Thymus (tissue), 11 donors: ENCODE data around the gene POM121L2. TPM values are rescaled to one million over a fixed set of nuclear protein-coding genes. Genes with fewer than 3 reads are reported as not detected.
"Not testable (repeated sequence)": the region's sequence is repeated elsewhere in the genome, so short reads cannot be mapped to it uniquely, and the experiment has no call there.

ENCODE experiments used
- DNase-seq, 9 donors: peaks; one replicate each; pipeline ENCODE4 v3.0.0-alpha.2; 2013; ENCODE audit warnings: low spot score in 9 of 9, low read depth in 6 of 9, missing footprints in 1 of 9
- H3K27ac ChIP-seq, 2 donors: one replicate each; pipeline ENCODE4 v1.5.1; 2013; ENCODE audit warnings: control low read depth in 1 of 2, low read depth in 1 of 2, low read length in 1 of 2, mild to moderate bottlenecking in 1 of 2, moderate library complexity in 1 of 2
- H3K27me3 ChIP-seq, 2 donors: one replicate each; pipeline ENCODE4 v1.5.1; 2013; ENCODE audit warnings: low read length in 1 of 2; ENCODE audit not compliant: control insufficient read depth in 2 of 2, insufficient read depth in 1 of 2
- H3K36me3 ChIP-seq, 2 donors: one replicate each; pipeline ENCODE4 v1.5.1; 2013; ENCODE audit warnings: low read length in 1 of 2, mild to moderate bottlenecking in 1 of 2, moderate library complexity in 1 of 2; ENCODE audit not compliant: control insufficient read depth in 2 of 2, insufficient read depth in 2 of 2
- H3K4me1 ChIP-seq, 2 donors: one replicate each; pipeline ENCODE4 v1.5.1; 2013; ENCODE audit warnings: low read length in 2 of 2; ENCODE audit not compliant: control insufficient read depth in 2 of 2, insufficient read depth in 2 of 2
- H3K4me3 ChIP-seq, 2 donors: one replicate each; pipeline ENCODE4 v1.5.1; 2013; ENCODE audit warnings: low read length in 2 of 2, control low read depth in 1 of 2, mild to moderate bottlenecking in 1 of 2
- H3K9me3 ChIP-seq, 2 donors: one replicate each; pipeline ENCODE4 v1.5.1; 2013; ENCODE audit warnings: low read length in 1 of 2, mild to moderate bottlenecking in 1 of 2; ENCODE audit not compliant: control insufficient read depth in 2 of 2, insufficient read depth in 1 of 2
- WGBS: extraction: QIAGEN DNeasy Blood & Tissue Kit; methylation state at CpG from one replicate; pipeline ENCODE4 v1.1.7; 2013; 5-methylcytosine and 5-hydroxymethylcytosine counted together
- polyA plus RNA-seq: library from polyadenylated mRNA; stranded (reverse); fragments of 200-250 nt; gene quantifications from one replicate; pipeline ENCODE4 v1.2.3, GENCODE V29; 2013
- total RNA-seq: library from RNA; stranded (reverse); fragments of 120-200 nt; gene quantifications from one replicate; pipeline ENCODE4 v1.2.4, GENCODE V29; 2013
- donor health status: healthy.

POM121L2 gene
- total and polyA plus RNA-seq, 2 donors = not detected

DNA sequence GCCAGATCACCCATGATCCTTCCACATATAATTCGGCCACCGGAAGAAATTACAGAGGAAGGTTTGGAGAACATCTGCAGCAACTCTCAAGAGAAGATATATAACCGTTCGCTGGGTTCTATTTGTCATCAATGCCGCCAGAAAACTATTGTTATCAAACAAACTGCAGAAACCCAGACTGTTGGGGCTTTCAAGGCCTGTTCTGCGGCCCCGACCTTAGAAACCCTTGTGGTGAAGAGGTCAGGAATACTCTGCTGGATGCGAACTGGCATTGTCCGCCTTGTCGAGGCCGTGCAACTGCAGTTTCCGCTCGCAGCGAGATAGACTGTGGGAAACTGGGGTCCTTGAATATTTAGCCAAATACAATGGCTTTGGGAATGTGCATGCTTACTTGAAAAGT, 43.3 kb downstream of the POM121L2 start:
- Histone ChIP-seq H3K4me3 (no peak overlapping the region), H3K36me3 (no peaks in the 10 kb centered on the region), H3K9me3 (no peaks in the 10 kb centered on the region), H3K4me1 (no peaks in the 10 kb centered on the region), H3K27me3 (peaks cover 7 to 48% of the 10 kb centered on the region in 2 donors), H3K27ac (no peak overlapping the region)
- DNase-seq = no peak
- WGBS = 75% methylated on average over 14 of the region's 14 CpGs

DNA sequence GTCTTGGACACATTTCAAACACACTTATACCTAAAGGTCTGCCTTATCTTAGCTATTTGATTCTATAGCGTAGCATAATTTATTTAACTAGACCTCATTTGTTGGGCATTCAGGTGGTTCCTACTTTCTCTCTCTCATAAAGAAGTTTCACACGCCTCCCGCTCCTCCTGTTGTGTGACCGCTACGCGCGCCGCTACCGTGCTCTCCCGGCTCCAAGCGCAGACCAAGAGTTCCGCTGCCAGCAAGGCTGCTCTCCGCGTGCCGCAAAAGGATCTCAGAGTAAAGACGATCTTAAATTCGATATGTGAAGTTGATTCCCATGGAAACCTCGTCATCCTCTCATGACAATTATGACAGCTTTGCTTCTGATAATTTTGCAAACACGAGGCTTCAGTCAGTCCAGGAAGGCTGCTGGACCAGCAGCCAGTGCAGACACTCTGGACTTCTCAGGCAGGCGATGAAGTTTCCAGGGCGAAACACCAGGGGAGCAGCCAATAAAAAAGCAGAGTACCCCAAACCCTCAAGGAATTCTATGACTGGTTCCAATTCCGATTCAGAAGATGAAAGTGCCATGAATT, 44.1 kb downstream of the POM121L2 start:
- H3K27me3 ChIP-seq = peaks cover 6 to 45% of the 10 kb centered on the region in 2 donors
- WGBS = 15% methylated on average over 22 of the region's 22 CpGs
- DNase-seq = no peak

DNA sequence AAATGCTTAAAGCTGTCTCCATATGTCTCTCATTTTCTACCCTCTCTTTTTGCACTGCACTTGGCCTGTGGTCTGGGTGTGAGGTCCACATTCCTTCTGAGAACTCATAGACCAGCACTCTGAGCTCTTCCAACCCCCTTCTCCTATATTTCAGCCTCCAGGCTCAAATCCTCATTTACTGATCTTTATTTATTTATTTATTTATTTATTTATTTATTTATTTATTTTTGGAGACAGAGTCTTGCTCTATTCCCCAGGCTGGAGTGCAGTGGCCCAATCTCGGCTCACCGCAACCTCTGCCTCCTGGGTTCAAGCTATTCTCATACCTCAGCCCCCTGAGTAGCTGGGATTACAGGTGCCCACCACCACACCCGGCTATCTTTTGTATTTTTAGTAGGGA, 45.1 kb downstream of the POM121L2 start:
- WGBS = 92% methylated on average over 3 of the region's 3 CpGs
- H3K4me1 ChIP-seq, H3K9me3 ChIP-seq, H3K36me3 ChIP-seq, DNase-seq, H3K27ac ChIP-seq, H3K4me3 ChIP-seq: not testable (repeated sequence)
- peaks cover 3 to 46% of the 10 kb centered on the region in 2 donors for H3K27me3 ChIP-seq

More for the DNA sequence above, 44.1 kb downstream of the POM121L2 start:
- Histone ChIP-seq H3K9me3 (no peaks in the 10 kb centered on the region), H3K4me3 (no peak overlapping the region), H3K36me3 (no peaks in the 10 kb centered on the region), H3K4me1 (no peaks in the 10 kb centered on the region), H3K27ac (no peak overlapping the region)

DNA sequence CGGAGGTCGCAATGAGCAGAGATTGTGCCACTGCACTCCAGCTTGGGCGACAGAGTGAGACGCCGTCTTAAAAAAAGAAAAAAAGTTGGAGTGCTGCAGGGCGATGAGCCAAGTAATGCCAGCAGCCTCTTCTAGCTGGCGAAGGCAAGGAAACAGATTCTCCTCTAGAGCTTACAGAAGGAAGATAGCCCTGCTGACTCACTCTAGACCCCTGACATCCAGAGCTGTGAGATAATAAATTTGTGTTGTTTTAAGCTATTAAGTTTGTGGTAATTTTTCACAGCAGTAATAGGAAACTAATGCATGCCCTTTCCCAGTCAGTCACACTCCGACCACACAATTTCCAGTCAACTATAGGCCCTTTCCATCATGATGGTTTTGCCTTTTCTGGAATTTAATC, 48.2 kb downstream of the POM121L2 start:
- peaks cover 7 to 65% of the 10 kb centered on the region in 2 donors for H3K27me3 ChIP-seq

DNA sequence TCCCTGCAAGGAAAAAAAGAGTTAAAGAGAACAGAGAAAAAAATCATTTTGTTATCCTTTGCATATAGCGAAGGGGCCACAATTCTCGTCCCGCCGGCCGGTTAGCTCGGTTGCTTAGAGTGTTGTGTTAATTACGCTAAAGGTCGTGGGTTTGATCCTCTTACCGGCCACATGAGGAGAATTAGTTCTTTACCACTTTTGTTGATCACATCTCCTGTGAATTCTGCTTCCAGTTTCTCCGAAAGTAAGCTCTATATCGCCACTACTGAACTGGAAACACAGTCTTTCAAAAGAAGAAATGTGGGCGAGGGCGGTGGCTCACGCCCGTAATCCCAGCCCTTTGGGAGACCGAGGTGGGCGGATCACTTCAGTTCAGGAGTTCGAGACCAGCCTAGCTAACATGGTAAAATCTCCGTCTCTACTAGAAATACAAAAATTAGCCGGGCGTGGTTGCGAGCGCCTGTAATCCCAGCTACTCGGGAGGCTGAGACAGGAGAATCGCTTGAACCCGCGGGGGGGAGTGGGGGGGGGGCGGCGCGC, 51.2 kb downstream of the POM121L2 start:
- Histone ChIP-seq H3K36me3 (no peaks in the 10 kb centered on the region), H3K27me3 (peaks cover 5 to 48% of the 10 kb centered on the region in 2 donors), H3K4me1 (no peaks in the 10 kb centered on the region), H3K4me3 (no peak overlapping the region), H3K9me3 (peaks cover 0 to 3% of the 10 kb centered on the region in 2 donors), H3K27ac (no peak overlapping the region)
- WGBS = 15% methylated on average over 30 of the region's 30 CpGs
- no peak for DNase-seq

More for the DNA sequence above, 48.2 kb downstream of the POM121L2 start:
- Histone ChIP-seq H3K36me3 (no peaks in the 10 kb centered on the region), H3K4me1 (no peaks in the 10 kb centered on the region), H3K4me3 (no peak overlapping the region), H3K27ac (no peak overlapping the region), H3K9me3 (peaks cover 0 to 3% of the 10 kb centered on the region in 2 donors)
- no peak for DNase-seq
- WGBS = 87% methylated on average over 8 of the region's 8 CpGs

DNA sequence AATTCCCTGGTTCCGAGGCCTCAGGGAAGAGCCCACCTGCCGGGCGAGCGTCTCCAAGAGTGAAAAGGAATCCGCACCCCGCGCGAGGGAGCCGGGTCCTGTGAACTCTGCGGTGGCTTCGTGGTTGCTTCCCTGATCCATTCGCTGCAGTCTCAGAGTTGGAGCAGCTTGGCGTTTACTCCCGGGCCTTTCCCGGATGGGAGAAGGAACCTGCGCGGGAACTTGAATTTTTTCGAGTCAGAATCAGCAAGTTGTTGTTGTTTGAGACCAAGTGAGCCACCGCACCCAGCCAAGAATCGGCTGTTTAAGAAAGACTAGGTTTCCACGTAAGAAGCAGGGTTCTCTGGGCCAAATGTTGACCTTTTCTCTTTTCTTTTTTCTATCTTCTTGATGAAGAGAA, 51.7 kb downstream of the POM121L2 start:
- DNase-seq = no peak
- WGBS = 9% methylated on average over 21 of the region's 21 CpGs
- no peaks in the 10 kb centered on the region for H3K4me1 ChIP-seq
- no peak overlapping the region for H3K27ac ChIP-seq
- H3K36me3 ChIP-seq = no peaks in the 10 kb centered on the region
- no peak overlapping the region for H3K4me3 ChIP-seq
- H3K27me3 ChIP-seq = peaks cover 5 to 48% of the 10 kb centered on the region in 2 donors
- H3K9me3 ChIP-seq = peaks cover 0 to 3% of the 10 kb centered on the region in 2 donors

Other genes starting within 250 kb of the POM121L2 start
- 76.2 TPM for gene PRSS16, start 64.6 kb downstream of the POM121L2 start, total RNA-seq
- 96.4 TPM for gene PRSS16, start 64.6 kb downstream of the POM121L2 start, polyA plus RNA-seq
- gene ZNF391, start 76.5 kb upstream of the POM121L2 start, total RNA-seq = 1.1 TPM
- 1.7 TPM for gene ZNF391, start 76.5 kb upstream of the POM121L2 start, polyA plus RNA-seq
- 18.9 TPM for gene ZNF184, start 160.8 kb upstream of the POM121L2 start, total RNA-seq
- gene ZNF184, start 160.8 kb upstream of the POM121L2 start, polyA plus RNA-seq = 6.8 TPM